ENCODE measurements around the gene ACADS.

Gene ACADS

GRCh38 chr12:120708651-120709050, 17.0 kb upstream of the ACADS start:
- Histone ChIP-seq H3K27ac (ENCODE audit: low read length) (no peak overlapping the region), H3K4me1 (ENCODE audit: low read length) (peaks cover 5% of the 10 kb centered on the region; the same call in 1 of the 2 replicates), H3K79me2 (ENCODE audit: low read length) (peaks cover 11% of the 10 kb centered on the region), H3F3A (ENCODE audit: insufficient read depth, low read length) (no peaks in the 10 kb centered on the region), H3K9me3 (replicated peaks; ENCODE audit: insufficient read depth, low read length) (no peaks in the 10 kb centered on the region), H3K9me2 (replicated peaks; ENCODE audit: insufficient read depth, low read length) (no peaks in the 10 kb centered on the region), H3K4me3 (ENCODE audit: low read length) (no peak overlapping the region), H2AFZ (ENCODE audit: low read length) (no peak overlapping the region), H4K20me1 (ENCODE audit: insufficient read depth, low read length) (no peaks in the 10 kb centered on the region), H3K9ac (ENCODE audit: low read length) (no peak overlapping the region), H3K4me2 (ENCODE audit: low read depth, low read length) (no peak overlapping the region), H3K27me3 (replicated peaks; ENCODE audit: insufficient read depth, low read length) (no peaks in the 10 kb centered on the region), H3K36me3 (replicated peaks; ENCODE audit: insufficient read depth, low read length) (no peaks in the 10 kb centered on the region)
- TF ChIP-seq, protein P1, sequence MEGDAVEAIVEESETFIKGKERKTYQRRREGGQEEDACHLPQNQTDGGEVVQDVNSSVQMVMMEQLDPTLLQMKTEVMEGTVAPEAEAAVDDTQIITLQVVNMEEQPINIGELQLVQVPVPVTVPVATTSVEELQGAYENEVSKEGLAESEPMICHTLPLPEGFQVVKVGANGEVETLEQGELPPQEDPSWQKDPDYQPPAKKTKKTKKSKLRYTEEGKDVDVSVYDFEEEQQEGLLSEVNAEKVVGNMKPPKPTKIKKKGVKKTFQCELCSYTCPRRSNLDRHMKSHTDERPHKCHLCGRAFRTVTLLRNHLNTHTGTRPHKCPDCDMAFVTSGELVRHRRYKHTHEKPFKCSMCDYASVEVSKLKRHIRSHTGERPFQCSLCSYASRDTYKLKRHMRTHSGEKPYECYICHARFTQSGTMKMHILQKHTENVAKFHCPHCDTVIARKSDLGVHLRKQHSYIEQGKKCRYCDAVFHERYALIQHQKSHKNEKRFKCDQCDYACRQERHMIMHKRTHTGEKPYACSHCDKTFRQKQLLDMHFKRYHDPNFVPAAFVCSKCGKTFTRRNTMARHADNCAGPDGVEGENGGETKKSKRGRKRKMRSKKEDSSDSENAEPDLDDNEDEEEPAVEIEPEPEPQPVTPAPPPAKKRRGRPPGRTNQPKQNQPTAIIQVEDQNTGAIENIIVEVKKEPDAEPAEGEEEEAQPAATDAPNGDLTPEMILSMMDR (IDR thresholded peaks at IDR 0.05; ENCODE audit: low read length): no peak
- TF ChIP-seq EZH2phosphoT487 (IDR thresholded peaks at IDR 0.05; ENCODE audit: low read length) (no peak), EZH2 (optimal IDR thresholded peaks at IDR 0.05; ENCODE audit: low read depth, low read length) (no peak)
- DNase-seq: no peak

- H3K4me2 ChIP-seq (ENCODE audit: low read depth, low read length): peak within 1 kb of the TSS; percentile 77
- no peaks in the 10 kb centered on the region for H3K27me3 ChIP-seq (replicated peaks; ENCODE audit: insufficient read depth, low read length)
- H3F3A ChIP-seq (ENCODE audit: insufficient read depth, low read length): no peaks in the 10 kb centered on the region
- H3K79me2 ChIP-seq (ENCODE audit: low read length): peaks cover 11% of the 10 kb centered on the region
- TF ChIP-seq, protein P1 (IDR thresholded peaks at IDR 0.05; ENCODE audit: low read length): no peak
- TF ChIP-seq EZH2phosphoT487 (IDR thresholded peaks at IDR 0.05; ENCODE audit: low read length) (no peak), EZH2 (optimal IDR thresholded peaks at IDR 0.05; ENCODE audit: low read depth, low read length) (no peak)
- peak within 1 kb of the TSS; percentile 65 for H3K9ac ChIP-seq (ENCODE audit: low read length)
- peak within 1 kb of the TSS; percentile 68 for H3K4me3 ChIP-seq (ENCODE audit: low read length)
- DNase-seq: peak; percentile 9
- peak within 1 kb of the TSS; percentile 23; the same call in 1 of the 2 replicates for H2AFZ ChIP-seq (ENCODE audit: low read length)
- peaks cover 5% of the 10 kb centered on the region; the same call in 1 of the 2 replicates for H3K4me1 ChIP-seq (ENCODE audit: low read length)
- H3K27ac ChIP-seq (ENCODE audit: low read length): no peak within 1 kb of the TSS
- H3K36me3 ChIP-seq (replicated peaks; ENCODE audit: insufficient read depth, low read length): no peaks in the 10 kb centered on the region
- no peaks in the 10 kb centered on the region for H3K9me2 ChIP-seq (replicated peaks; ENCODE audit: insufficient read depth, low read length)
- no peaks in the 10 kb centered on the region for H3K9me3 ChIP-seq (replicated peaks; ENCODE audit: insufficient read depth, low read length)
- no peaks in the 10 kb centered on the region for H4K20me1 ChIP-seq (ENCODE audit: insufficient read depth, low read length)
Observed at GRCh38 chr12:120710031-120710804, 15.4 kb upstream of the ACADS start, which contains the start of gene UNC119B. UNC119B (plus strand) TSS chr12:120710458; CDS start chr12:120710475, 17 bp downstream.

DNA sequence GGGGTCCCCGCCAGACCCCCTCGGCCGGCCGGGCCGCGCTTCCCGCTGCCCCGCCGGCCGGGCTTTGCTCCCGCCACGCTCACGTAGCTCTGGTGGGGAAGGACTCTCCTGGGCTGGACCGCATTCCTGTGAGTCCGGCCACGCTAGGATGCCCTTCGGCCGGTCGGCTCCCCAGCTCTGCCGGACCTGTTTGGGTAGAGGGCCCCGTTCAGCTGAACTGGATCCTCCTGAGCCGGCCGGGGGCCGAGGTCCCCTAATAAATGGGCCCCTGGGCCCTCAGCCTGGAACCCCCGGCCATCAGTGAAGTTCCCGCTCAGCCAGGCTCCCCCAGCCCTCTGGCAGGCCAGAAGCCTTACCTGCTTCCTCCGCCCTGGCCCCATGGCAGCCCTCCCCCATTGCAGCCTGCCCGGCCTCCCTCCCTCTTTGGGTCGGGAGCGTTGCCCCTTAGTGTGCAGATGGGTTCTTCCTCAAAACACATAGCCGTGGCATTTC, 14.8 kb upstream of the ACADS start:
- H4K20me1 ChIP-seq (ENCODE audit: insufficient read depth, low read length): no peaks in the 10 kb centered on the region
- peaks cover 5% of the 10 kb centered on the region; the same call in 1 of the 2 replicates for H3K4me1 ChIP-seq (ENCODE audit: low read length)
- H3K9me3 ChIP-seq (replicated peaks; ENCODE audit: insufficient read depth, low read length): no peaks in the 10 kb centered on the region
- peak overlapping the region; percentile 68 for H3K4me3 ChIP-seq (ENCODE audit: low read length)
- TF ChIP-seq EZH2phosphoT487 (IDR thresholded peaks at IDR 0.05; ENCODE audit: low read length): no peak
- no peak for TF ChIP-seq EZH2 (optimal IDR thresholded peaks at IDR 0.05; ENCODE audit: low read depth, low read length)
- TF ChIP-seq, protein P1 (IDR thresholded peaks at IDR 0.05; ENCODE audit: low read length): no peak
- H3K79me2 ChIP-seq (ENCODE audit: low read length): peaks cover 11% of the 10 kb centered on the region
- peak overlapping the region; percentile 23; the same call in 1 of the 2 replicates for H2AFZ ChIP-seq (ENCODE audit: low read length)
- H3K36me3 ChIP-seq (replicated peaks; ENCODE audit: insufficient read depth, low read length): no peaks in the 10 kb centered on the region
- DNase-seq: peak; percentile 7
- H3K27me3 ChIP-seq (replicated peaks; ENCODE audit: insufficient read depth, low read length): no peaks in the 10 kb centered on the region
- H3K4me2 ChIP-seq (ENCODE audit: low read depth, low read length): peak overlapping the region; percentile 77
- H3K9me2 ChIP-seq (replicated peaks; ENCODE audit: insufficient read depth, low read length): no peaks in the 10 kb centered on the region
- H3K9ac ChIP-seq (ENCODE audit: low read length): peak overlapping the region; percentile 65
- H3F3A ChIP-seq (ENCODE audit: insufficient read depth, low read length): no peaks in the 10 kb centered on the region
- H3K27ac ChIP-seq (ENCODE audit: low read length): no peak overlapping the region

All from MM.1S (cell line).